GM12878 (cell line): ENCODE data around the gene EXOC4. TPM values are rescaled to one million over a fixed set of nuclear protein-coding genes. Genes with fewer than 3 reads are reported as not detected.

Experiments used
- ATAC-seq: fragments of 200-7000 bp; cut with Tn5 transposase; 3 replicates; pipeline ENCODE4 v1.9.1; 2020; ENCODE audit warnings: mild to moderate bottlenecking, moderate library complexity
- BruUV-seq: library from RNA; stranded (reverse); fragments of 400-500 nt; replicated peaks from 2 replicates; lab custom pipeline; 2021; lab: Mats Ljungman, UMichigan
- CTCF ChIA-PET: fragments of 300-600 bp; sonication (Branson Sonifier 250); formaldehyde crosslinking; extraction: SDS; loops from one replicate; lab custom pipeline; 2021; ENCODE audit warnings: inconsistent platforms; lab: Yijun Ruan, JAX
- POLR2A ChIA-PET: fragments of 350-600 bp; formaldehyde crosslinking; extraction: SDS; loops from one replicate; lab custom pipeline; 2021; ENCODE audit warnings: inconsistent platforms; lab: Charles Lee
- RAD21 ChIA-PET: fragments of 300-600 bp; sonication (Branson Sonifier 250); formaldehyde crosslinking; loops from one replicate; lab custom pipeline; 2023; ENCODE audit warnings: antibody characterized with exemption; ENCODE audit not compliant: unreplicated experiment; lab: Charles Lee
- SMC1A ChIA-PET: fragments of 300-600 bp; sonication (Branson Sonifier 250); formaldehyde crosslinking; loops from one replicate; lab custom pipeline; 2023; ENCODE audit not compliant: unreplicated experiment, uncharacterized antibody; lab: Charles Lee
- DNase-seq: peaks from one replicate; pipeline ENCODE4 v3.0.0-alpha.2; 2011; ENCODE audit warnings: low read depth, low spot score
- FAIRE-seq: peaks from 3 replicates; lab custom pipeline; 2011; peaks lifted over from hg19 to GRCh38; lab: Jason Lieb, UNC
- H2AFZ ChIP-seq: 2 replicates; pipeline ENCODE4 v1.6.0; 2011; ENCODE audit warnings: low read depth, low read length, control low read depth; ENCODE audit not compliant: control insufficient read depth
- H3K27ac ChIP-seq: 2 replicates; pipeline ENCODE4 v1.5.1; 2011; ENCODE audit warnings: control low read depth; ENCODE audit not compliant: control insufficient read depth, insufficient read depth
- H3K27me3 ChIP-seq, 2 experiments: replicated peaks in 1 of 2; 2 replicates each; pipeline versions ENCODE4 v1.6.0 to v1.6.1; 2011; ENCODE audit warnings: low read length in 1 of 2; ENCODE audit not compliant: control insufficient read depth in 2 of 2, insufficient read depth in 2 of 2
- H3K36me3 ChIP-seq, 2 experiments: 2 replicates each; pipeline ENCODE4 v1.5.1; 2011; ENCODE audit warnings: low read length in 1 of 2; ENCODE audit not compliant: control insufficient read depth in 2 of 2, insufficient read depth in 2 of 2
- H3K4me1 ChIP-seq: 2 replicates; pipeline ENCODE4 v1.6.1; 2011; ENCODE audit warnings: mild to moderate bottlenecking, low read length, moderate library complexity, mixed read lengths; ENCODE audit not compliant: control insufficient read depth, insufficient read depth
- H3K4me2 ChIP-seq: 2 replicates; pipeline ENCODE4 v1.6.0; 2011; ENCODE audit warnings: control low read depth; ENCODE audit not compliant: control insufficient read depth, insufficient read depth
- H3K4me3 ChIP-seq: fragments of 200-600 bp; sonication (generic); 2 replicates; pipeline ENCODE4 v1.5.1; 2016
- H3K79me2 ChIP-seq: 2 replicates; pipeline ENCODE4 v1.6.0; 2011; ENCODE audit warnings: low read length; ENCODE audit not compliant: control insufficient read depth, insufficient read depth
- H3K9ac ChIP-seq: 2 replicates; pipeline ENCODE4 v1.8.0; 2011; ENCODE audit warnings: low read length, control low read depth, mixed read lengths; ENCODE audit not compliant: control insufficient read depth, insufficient read depth
- H3K9me3 ChIP-seq: replicated peaks from 3 replicates; pipeline ENCODE4 v1.5.1; 2011; ENCODE audit warnings: mild to moderate bottlenecking, low read length; ENCODE audit not compliant: control insufficient read depth, insufficient read depth
- H4K20me1 ChIP-seq: 2 replicates; pipeline ENCODE4 v1.6.0; 2011; ENCODE audit not compliant: control insufficient read depth, insufficient read depth
- EED ChIP-seq: sonication (generic); IDR thresholded peaks from 2 replicates; pipeline ENCODE4 v1.6.1; 2016; ENCODE audit warnings: antibody characterized with exemption, low read depth
- EP300 ChIP-seq, 2 experiments: fragments of 150-350 bp in 1 of 2; IDR thresholded peaks; 2 replicates each; pipeline ENCODE4 v1.6.1; 2011 to 2012; ENCODE audit warnings: low read depth in 2 of 2, low read length in 2 of 2, borderline replicate concordance in 1 of 2, improper control_type of control experiment in 1 of 2, inconsistent platforms in 1 of 2; ENCODE audit not compliant: control insufficient read depth in 1 of 2
- FOS ChIP-seq: IDR thresholded peaks from 3 replicates; pipeline ENCODE4 v1.6.1; 2011; ENCODE audit warnings: borderline replicate concordance; ENCODE audit not compliant: insufficient read length; ENCODE audit errors: extremely low read depth
- HCFC1 ChIP-seq: fragments of 150-350 bp; IDR thresholded peaks from 2 replicates; pipeline ENCODE4 v1.6.1; 2014; ENCODE audit warnings: low read length
- SPI1 ChIP-seq: IDR thresholded peaks from 2 replicates; pipeline ENCODE4 v1.6.1; 2011; ENCODE audit warnings: low read depth, mild to moderate bottlenecking, low read length, moderate library complexity, borderline replicate concordance; ENCODE audit not compliant: insufficient read depth
- ZBTB33 ChIP-seq: fragments of 450-650 bp; IDR thresholded peaks from 2 replicates; pipeline ENCODE4 v1.6.1; 2017; ENCODE audit warnings: mild to moderate bottlenecking
- ZNF687 ChIP-seq: fragments of 450-650 bp; IDR thresholded peaks from 2 replicates; pipeline ENCODE4 v1.6.1; 2017; ENCODE audit warnings: mild to moderate bottlenecking, moderate library complexity
- WGBS: methylation state at CpG from one replicate; pipeline ENCODE4 v1.1.6; 2016; ENCODE audit warnings: low lambda C conversion rate; ENCODE audit not compliant: insufficient replicate concordance, insufficient coverage; ENCODE audit errors: missing lambda C conversion rate; 5-methylcytosine and 5-hydroxymethylcytosine counted together
- in situ Hi-C: fragments of 300-500 bp; cut with MboI; formaldehyde crosslinking; loops from 9 replicates; pipeline ENCODE4 v1.14.3; 2018; ENCODE audit warnings: mixed read lengths
- intact Hi-C: fragments of 100-400 bp; cut with micrococcal nuclease; formaldehyde crosslinking; loops from one replicate; pipeline ENCODE4 v1.14.2; 2022; ENCODE audit not compliant: unreplicated experiment
- polyA plus RNA-seq, 11 experiments: library from polyadenylated mRNA; depleted of rRNA in 4 of 11; unstranded in 6 of 11; stranded (reverse) in 5 of 11; fragments of >200 nt; fragmentation: Nextera tagmentation in 4 of 11; fragmentation: Illumina TruSeq in 1 of 11; extraction: Ambion mirVana in 4 of 11; extraction: Trizol in 1 of 11; gene quantifications; 1 replicate in 1 of 11; 2 replicates in 10 of 11; pipeline versions ENCODE4 v1.2.1 to v1.2.3, GENCODE V29; 2011 to 2016; ENCODE audit warnings: inconsistent platforms in 2 of 11, missing spikeins in 2 of 11, low read depth in 1 of 11
- total RNA-seq, 4 experiments: library from RNA; depleted of rRNA in 3 of 4; stranded (reverse); fragments of >200 nt in 3 of 4; fragmentation: Illumina TruSeq in 1 of 4; extraction: Trizol in 1 of 4; gene quantifications; 2 replicates each; pipeline versions ENCODE4 v1.2.1 to v1.2.3, GENCODE V29; 2013 to 2021
- TF ChIP-seq, protein P1 (sequence below): fragments of 450-650 bp; formaldehyde crosslinking; IDR thresholded peaks from 2 replicates; pipeline ENCODE4 v1.4.0; 2020; ENCODE audit warnings: mild to moderate bottlenecking, moderate library complexity

Gene EXOC4
- total and polyA plus RNA-seq, 10 of the 15 experiments (the other 5 are each of a cell fraction or from before 2014, with no cell fraction given), result 13.2 to 44.5 (median 29.6) TPM

DNA sequence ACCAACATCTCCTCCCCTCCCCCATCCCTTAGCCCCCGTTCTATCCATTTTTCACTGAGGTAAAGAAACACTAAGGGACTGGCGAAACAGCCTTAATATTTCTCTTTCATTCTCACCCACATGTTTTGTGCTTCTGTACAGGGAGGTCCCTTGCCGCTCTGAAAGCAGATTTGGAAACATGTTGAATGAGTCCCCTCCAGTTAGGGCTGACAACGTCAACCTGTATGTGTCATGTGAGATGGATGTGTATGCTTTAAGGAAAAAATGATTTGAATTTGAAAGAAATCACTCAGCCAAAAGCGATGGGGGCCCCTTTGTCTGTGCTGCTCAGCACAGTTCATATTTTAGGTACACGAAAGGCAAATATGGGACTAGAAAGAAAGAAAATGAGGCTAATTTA lies 560.0 kb downstream of the EXOC4 start:
- ChIA-PET RAD21 (no interaction called here), CTCF (no interaction called here), SMC1A (no interaction called here), POLR2A (no interaction called here)
- Histone ChIP-seq H2AFZ (no peak overlapping the region), H3K79me2 (no peaks in the 10 kb centered on the region), H3K4me2 (no peak overlapping the region), H3K27ac (no peak overlapping the region), H3K27me3 (no peaks in the 10 kb centered on the region), H3K36me3 (no peaks in the 10 kb centered on the region), H3K4me3 (no peak overlapping the region), H3K9me3 (no peaks in the 10 kb centered on the region), H3K9ac (no peak overlapping the region), H4K20me1 (no peaks in the 10 kb centered on the region), H3K4me1 (no peaks in the 10 kb centered on the region)
- ATAC-seq, result no peak
- in situ Hi-C loops, result no loop called here
- TF ChIP-seq, protein P1, sequence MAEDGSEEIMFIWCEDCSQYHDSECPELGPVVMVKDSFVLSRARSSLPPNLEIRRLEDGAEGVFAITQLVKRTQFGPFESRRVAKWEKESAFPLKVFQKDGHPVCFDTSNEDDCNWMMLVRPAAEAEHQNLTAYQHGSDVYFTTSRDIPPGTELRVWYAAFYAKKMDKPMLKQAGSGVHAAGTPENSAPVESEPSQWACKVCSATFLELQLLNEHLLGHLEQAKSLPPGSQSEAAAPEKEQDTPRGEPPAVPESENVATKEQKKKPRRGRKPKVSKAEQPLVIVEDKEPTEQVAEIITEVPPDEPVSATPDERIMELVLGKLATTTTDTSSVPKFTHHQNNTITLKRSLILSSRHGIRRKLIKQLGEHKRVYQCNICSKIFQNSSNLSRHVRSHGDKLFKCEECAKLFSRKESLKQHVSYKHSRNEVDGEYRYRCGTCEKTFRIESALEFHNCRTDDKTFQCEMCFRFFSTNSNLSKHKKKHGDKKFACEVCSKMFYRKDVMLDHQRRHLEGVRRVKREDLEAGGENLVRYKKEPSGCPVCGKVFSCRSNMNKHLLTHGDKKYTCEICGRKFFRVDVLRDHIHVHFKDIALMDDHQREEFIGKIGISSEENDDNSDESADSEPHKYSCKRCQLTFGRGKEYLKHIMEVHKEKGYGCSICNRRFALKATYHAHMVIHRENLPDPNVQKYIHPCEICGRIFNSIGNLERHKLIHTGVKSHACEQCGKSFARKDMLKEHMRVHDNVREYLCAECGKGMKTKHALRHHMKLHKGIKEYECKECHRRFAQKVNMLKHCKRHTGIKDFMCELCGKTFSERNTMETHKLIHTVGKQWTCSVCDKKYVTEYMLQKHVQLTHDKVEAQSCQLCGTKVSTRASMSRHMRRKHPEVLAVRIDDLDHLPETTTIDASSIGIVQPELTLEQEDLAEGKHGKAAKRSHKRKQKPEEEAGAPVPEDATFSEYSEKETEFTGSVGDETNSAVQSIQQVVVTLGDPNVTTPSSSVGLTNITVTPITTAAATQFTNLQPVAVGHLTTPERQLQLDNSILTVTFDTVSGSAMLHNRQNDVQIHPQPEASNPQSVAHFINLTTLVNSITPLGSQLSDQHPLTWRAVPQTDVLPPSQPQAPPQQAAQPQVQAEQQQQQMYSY (CRISPR knock-in tag), result no peak
- TF ChIP-seq SPI1 (no peak), FOS (no peak), ZNF687 (no peak), EED (no peak), EP300 (IDR thresholded peaks at IDR 0.05; ENCODE audit: borderline replicate concordance in 1 of 2, control insufficient read depth in 1 of 2, low read depth in 2 of 2, low read length in 2 of 2) (no peak), ZBTB33 (no peak), HCFC1 (no peak)
- intact Hi-C loops, result no loop called here
- 98% methylated on average over 6 of the region's 6 CpGs for WGBS
- DNase-seq, result no peak
- BruUV-seq, result no TSS peak
- no peak for FAIRE-seq
